Measurements from ENCODE around the gene RBM5.

The RBM5 gene

GRCh38 chr3:50122071-50122470 lies 33.4 kb downstream of the RBM5 start:
- FAIRE-seq = no peak

GRCh38 chr3:50122661-50123391 lies 34.1 kb downstream of the RBM5 start:
- no peak for FAIRE-seq

GRCh38 chr3:50123394-50124051 lies 34.8 kb downstream of the RBM5 start:
- no peak for FAIRE-seq

- FAIRE-seq = no peak
These were observed 35.5 kb downstream of the RBM5 start for GRCh38 chr3:50124052-50124799.

GRCh38 chr3:50124800-50125178 lies 36.1 kb downstream of the RBM5 start:
- no peak for FAIRE-seq

GRCh38 chr3:50125541-50126286 lies 37.0 kb downstream of the RBM5 start:
- no peak for FAIRE-seq

GRCh38 chr3:50126287-50127211 lies 37.8 kb downstream of the RBM5 start:
- FAIRE-seq = no peak

GRCh38 chr3:50127251-50127691 lies 38.6 kb downstream of the RBM5 start:
- FAIRE-seq = no peak

GRCh38 chr3:50128001-50128400 lies 39.3 kb downstream of the RBM5 start:
- FAIRE-seq = no peak

GRCh38 chr3:50130436-50130835 lies 41.7 kb downstream of the RBM5 start:
- FAIRE-seq = no peak

GRCh38 chr3:50132421-50133282 lies 43.9 kb downstream of the RBM5 start:
- no peak for FAIRE-seq

GRCh38 chr3:50133283-50133615 lies 44.5 kb downstream of the RBM5 start:
- FAIRE-seq = no peak

- FAIRE-seq = no peak
These were observed 45.6 kb downstream of the RBM5 start for GRCh38 chr3:50134367-50134766.

- FAIRE-seq = no peak
These were observed 47.2 kb downstream of the RBM5 start for GRCh38 chr3:50135964-50136363.

GRCh38 chr3:50136714-50137405 lies 48.1 kb downstream of the RBM5 start:
- no peak for FAIRE-seq

- FAIRE-seq = no peak
These were observed 48.8 kb downstream of the RBM5 start for GRCh38 chr3:50137531-50137930.

GRCh38 chr3:50138266-50139200 lies 49.8 kb downstream of the RBM5 start:
- FAIRE-seq = no peak

- no peak for FAIRE-seq
These were observed 50.6 kb downstream of the RBM5 start for GRCh38 chr3:50139308-50139707.

GRCh38 chr3:50139718-50140423 lies 51.2 kb downstream of the RBM5 start:
- no peak for FAIRE-seq

Data from G401.6 (cell line).